Small intestine (tissue), 7 donors: Measurements from ENCODE around the gene TMIE. TPM values are rescaled to one million over a fixed set of nuclear protein-coding genes. Genes with fewer than 3 reads are reported as not detected.

Experiments
- DNase-seq, 2 donors: peaks; one replicate each; pipeline versions ENCODE4 v3.0.0 to v3.0.0-alpha.2; 2013
- FAIRE-seq: peaks from 2 replicates; lab custom pipeline; 2012; peaks lifted over from hg19 to GRCh38; lab: Jason Lieb, UNC
- H3K27ac ChIP-seq, 3 donors: one replicate each; pipeline ENCODE4 v1.5.1; 2013; ENCODE audit warnings: low read length in 2 of 3, mild to moderate bottlenecking in 2 of 3, control low read depth in 1 of 3, inconsistent platforms in 1 of 3, low read depth in 1 of 3, moderate library complexity in 1 of 3
- H3K27me3 ChIP-seq, 3 donors: one replicate each; pipeline ENCODE4 v1.6.1; 2013; ENCODE audit warnings: low read length in 3 of 3, inconsistent platforms in 1 of 3; ENCODE audit not compliant: control insufficient read depth in 3 of 3, insufficient read depth in 3 of 3
- H3K36me3 ChIP-seq, 3 donors: one replicate each; pipeline ENCODE4 v1.6.1; 2013; ENCODE audit warnings: low read length in 3 of 3, inconsistent platforms in 1 of 3, low read depth in 1 of 3, mild to moderate bottlenecking in 1 of 3, moderate library complexity in 1 of 3; ENCODE audit not compliant: control insufficient read depth in 3 of 3, insufficient read depth in 2 of 3
- H3K4me1 ChIP-seq, 3 donors: one replicate each; pipeline ENCODE4 v1.6.1; 2013; ENCODE audit warnings: low read length in 2 of 3, inconsistent platforms in 1 of 3, low read depth in 1 of 3, mild to moderate bottlenecking in 1 of 3, moderate library complexity in 1 of 3; ENCODE audit not compliant: control insufficient read depth in 3 of 3, insufficient read depth in 2 of 3
- H3K4me3 ChIP-seq, 3 donors: one replicate each; pipeline ENCODE4 v1.5.1; 2013; ENCODE audit warnings: low read length in 3 of 3, control low read depth in 1 of 3, inconsistent platforms in 1 of 3, low read depth in 1 of 3, mild to moderate bottlenecking in 1 of 3, moderate library complexity in 1 of 3
- H3K9me3 ChIP-seq, 2 donors: one replicate each; pipeline ENCODE4 v1.6.1; 2013; ENCODE audit warnings: low read depth in 1 of 2, low read length in 1 of 2; ENCODE audit not compliant: control insufficient read depth in 2 of 2, insufficient read depth in 1 of 2
- WGBS, 3 donors: extraction: QIAGEN DNeasy Blood & Tissue Kit; methylation state at CpG; one replicate each; pipeline ENCODE4 v1.1.7; 2013; 5-methylcytosine and 5-hydroxymethylcytosine counted together
- polyA plus RNA-seq, 4 donors: library from polyadenylated mRNA; stranded (reverse) in 3 of 4; unstranded in 1 of 4; fragments of 200-250 nt in 3 of 4; fragments of 120-200 nt in 1 of 4; gene quantifications; one replicate each; pipeline versions ENCODE4 v1.2.1 to v1.2.3, GENCODE V29; 2013
- donor health status: healthy with polysubstance abuse.
- donor health status: control.
- donor health status: control.
- donor health status: Bipolar disorder and iron deficiency.
- donor health status: healthy.

TMIE gene
- polyA plus RNA-seq, 4 donors: 0.22 to 0.70 TPM; not detected in 2

DNA sequence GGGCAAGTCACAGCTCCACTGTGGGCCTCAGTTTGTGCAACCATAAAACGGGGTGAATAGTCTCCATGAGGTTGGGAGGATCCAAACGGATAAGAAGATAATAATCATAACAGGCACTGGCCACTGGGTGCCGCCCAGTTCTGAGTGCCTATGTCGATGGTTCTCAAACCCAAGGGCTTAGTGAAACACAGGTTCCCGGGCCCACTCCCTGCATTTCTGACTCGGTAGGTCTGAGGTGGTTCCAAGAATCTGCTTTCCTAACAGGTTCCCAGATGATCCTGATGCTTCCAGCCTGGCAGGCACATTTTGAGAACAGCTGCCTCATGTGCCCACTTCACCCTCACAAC, 28.9 kb upstream of the TMIE start:
- Histone ChIP-seq H3K27me3 (no peaks in the 10 kb centered on the region), H3K36me3 (peaks cover 0 to 65% (median 0%) of the 10 kb centered on the region in 3 donors), H3K4me1 (peaks cover 0 to 29% (median 0%) of the 10 kb centered on the region in 3 donors), H3K27ac (peak overlapping the region in 1 of 3 donors; percentile 57), H3K9me3 (no peaks in the 10 kb centered on the region), H3K4me3 (no peak overlapping the region)
- FAIRE-seq (no peak), DNase-seq (no peak)
- WGBS, 3 donors: 86 to 90% (median 87%) methylated on average over 6 of the region's 6 CpGs

DNA sequence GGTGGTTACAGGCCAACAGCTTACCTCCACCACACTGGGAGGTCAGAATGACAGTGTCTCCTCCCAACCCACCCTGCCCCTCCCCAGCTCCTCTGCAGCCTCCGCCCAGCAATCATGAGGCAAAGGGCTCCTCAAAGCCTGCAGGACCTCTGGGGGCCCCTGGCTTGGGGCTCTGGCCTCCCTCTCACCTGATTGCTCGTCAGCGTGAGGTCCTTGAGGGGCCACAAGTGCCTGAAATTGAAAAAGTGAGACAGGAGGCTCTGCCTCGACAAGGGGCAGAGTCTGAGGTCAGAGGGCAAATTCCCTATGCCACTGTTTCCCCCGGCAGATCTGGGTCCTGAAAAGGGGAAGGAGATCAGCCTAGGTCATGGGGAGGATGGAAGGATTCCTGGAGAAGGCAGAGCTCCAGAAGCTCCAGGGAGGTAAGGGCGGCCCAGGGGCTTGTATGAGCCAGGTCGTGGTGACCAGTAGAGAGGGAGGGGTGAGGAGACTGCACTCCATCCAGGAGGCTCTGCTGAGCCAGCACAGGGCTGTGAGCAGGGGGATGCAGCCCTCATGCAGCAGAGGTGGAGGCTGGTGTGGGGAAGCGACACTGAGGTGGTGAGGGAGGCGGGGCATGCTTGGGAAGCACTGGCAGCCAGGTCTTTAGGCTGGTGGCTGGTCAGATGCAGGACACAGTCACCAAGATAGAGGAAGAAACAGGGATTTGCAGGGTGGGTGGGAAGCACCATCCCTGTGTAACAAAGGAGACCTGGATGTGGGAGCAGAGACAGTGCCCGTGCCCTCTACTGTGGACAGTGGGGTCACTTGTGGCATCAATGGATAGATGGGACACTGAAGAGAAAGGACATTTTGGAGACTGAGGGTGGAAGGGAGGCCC, 27.8 kb upstream of the TMIE start:
- WGBS, 3 donors: 77 to 82% (median 82%) methylated on average over 10 of the region's 10 CpGs
- peak in 1 of 2 donors; percentile 77 for DNase-seq

DNA sequence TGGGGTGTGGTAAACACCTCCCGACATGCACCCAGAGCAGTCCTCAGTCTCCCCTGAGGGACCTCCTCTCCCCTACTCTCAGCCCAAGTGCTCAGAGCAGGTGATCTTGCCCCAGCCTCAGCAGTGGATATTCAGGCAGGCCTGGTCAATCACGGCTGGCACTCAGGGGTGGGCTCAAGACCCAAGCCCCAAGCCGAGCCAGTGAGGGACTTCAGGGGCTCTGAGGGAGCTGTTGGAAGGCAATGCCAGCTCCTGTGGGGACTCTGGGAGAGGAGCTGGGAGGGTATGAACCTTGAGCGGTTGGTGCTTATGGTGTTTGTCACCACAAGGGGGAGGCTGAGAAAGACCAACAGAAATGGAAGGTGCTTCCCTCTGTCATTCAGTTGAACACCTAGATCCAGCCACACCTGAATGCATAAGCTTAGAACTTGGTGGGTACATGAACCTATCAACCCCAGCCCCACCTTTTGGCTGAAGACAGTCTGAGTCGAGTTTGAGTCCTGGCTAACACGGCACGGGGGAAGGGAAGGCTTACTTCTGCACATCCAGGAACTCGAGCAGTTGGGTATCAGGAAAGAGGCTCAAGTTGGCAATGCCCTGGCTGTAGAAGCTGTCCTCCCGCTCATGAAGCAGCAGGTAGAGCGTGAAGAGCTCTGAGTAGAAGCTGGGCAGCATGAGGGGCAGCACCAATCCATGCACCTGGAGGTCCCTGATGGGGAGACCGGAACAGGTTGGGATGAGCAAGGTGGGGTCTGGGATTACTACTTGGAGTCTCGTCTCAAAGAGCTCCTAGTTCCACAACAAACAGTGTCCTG, 27.0 kb upstream of the TMIE start:
- Histone ChIP-seq H3K27me3 (no peaks in the 10 kb centered on the region), H3K27ac (peak overlapping the region in 1 of 3 donors; percentile 67), H3K4me1 (peaks cover 0 to 22% (median 0%) of the 10 kb centered on the region in 3 donors), H3K36me3 (peaks cover 0 to 78% (median 0%) of the 10 kb centered on the region in 3 donors), H3K4me3 (no peak overlapping the region), H3K9me3 (no peaks in the 10 kb centered on the region)
- FAIRE-seq (no peak), DNase-seq (no peak)
- WGBS, 3 donors: 92 to 95% (median 92%) methylated on average over 12 of the region's 12 CpGs

More for the DNA sequence above, 27.8 kb upstream of the TMIE start:
- Histone ChIP-seq H3K4me3 (no peak overlapping the region), H3K9me3 (no peaks in the 10 kb centered on the region), H3K4me1 (peaks cover 0 to 25% (median 0%) of the 10 kb centered on the region in 3 donors), H3K27me3 (no peaks in the 10 kb centered on the region), H3K36me3 (peaks cover 0 to 72% (median 0%) of the 10 kb centered on the region in 3 donors), H3K27ac (peak overlapping the region in 1 of 3 donors; percentile 67)
- FAIRE-seq: no peak

DNA sequence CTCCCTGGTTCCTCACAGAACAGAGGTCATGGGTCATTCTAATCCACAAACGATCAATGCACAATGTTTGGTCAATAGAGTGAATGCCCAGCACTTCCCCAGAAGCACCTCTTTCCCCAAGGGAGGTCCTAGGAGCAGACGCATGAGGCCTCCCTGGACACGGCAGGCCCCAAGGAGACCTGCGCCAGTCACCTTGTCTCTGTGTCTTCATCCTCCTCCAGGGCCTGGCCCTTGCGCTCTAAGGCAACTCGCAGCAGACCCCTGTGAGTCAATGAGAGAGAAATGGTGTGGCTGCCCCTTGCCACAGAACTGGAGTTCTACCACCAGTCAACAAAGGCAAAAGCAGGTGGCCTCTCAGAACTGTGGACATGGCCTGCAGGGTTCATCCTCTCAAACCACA, 25.8 kb upstream of the TMIE start:
- Histone ChIP-seq H3K9me3 (no peaks in the 10 kb centered on the region), H3K4me1 (peaks cover 0 to 22% (median 0%) of the 10 kb centered on the region in 3 donors), H3K4me3 (no peak overlapping the region), H3K36me3 (peaks cover 0 to 86% (median 0%) of the 10 kb centered on the region in 3 donors), H3K27me3 (no peaks in the 10 kb centered on the region), H3K27ac (no peak overlapping the region)
- no peak for DNase-seq
- FAIRE-seq: no peak
- 88 to 95% (median 92%) methylated on average over 6 of the region's 6 CpGs for WGBS, 3 donors

DNA sequence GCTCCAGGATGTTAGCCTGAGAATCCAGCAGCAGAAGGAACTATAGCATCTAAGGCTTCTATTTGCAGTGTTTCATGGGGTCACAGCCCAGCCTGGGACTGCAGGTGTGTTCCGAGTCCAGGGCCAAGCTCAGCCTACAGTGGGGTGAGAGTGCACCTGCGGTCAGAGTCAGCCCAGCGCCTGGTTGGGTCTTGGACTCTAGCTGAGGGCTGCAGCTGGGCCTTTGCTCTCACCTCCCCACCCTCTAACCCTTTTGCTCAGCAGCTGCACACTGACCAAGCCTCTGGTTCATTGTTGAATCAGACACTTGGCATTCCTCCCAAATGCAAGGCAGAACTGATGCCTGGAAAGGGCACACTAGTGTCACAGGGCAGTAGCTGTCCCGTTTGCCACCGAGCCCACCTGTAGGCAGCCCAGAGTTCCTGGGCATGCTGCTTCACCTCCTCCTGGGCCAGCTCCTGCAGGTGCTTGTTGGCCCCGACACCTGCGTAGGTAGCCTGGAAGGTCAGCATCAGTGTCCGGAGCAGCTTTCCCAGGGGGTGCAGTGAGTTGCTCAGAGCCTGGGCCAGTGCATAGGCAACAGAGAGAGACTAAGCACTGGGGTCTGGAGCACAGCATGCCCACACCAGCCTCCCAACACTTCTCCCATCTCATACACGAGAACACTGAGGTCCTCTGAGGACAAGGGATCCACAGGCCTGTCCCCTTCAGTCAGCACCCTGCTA, 25.2 kb upstream of the TMIE start:
- Histone ChIP-seq H3K9me3 (no peaks in the 10 kb centered on the region), H3K36me3 (peaks cover 0 to 86% (median 0%) of the 10 kb centered on the region in 3 donors), H3K4me3 (no peak overlapping the region), H3K27me3 (no peaks in the 10 kb centered on the region), H3K4me1 (peaks cover 0 to 22% (median 0%) of the 10 kb centered on the region in 3 donors), H3K27ac (no peak overlapping the region)
- FAIRE-seq: no peak
- WGBS, 3 donors: 63 to 83% (median 79%) methylated on average over 9 of the region's 9 CpGs
- DNase-seq: no peak

- FAIRE-seq (no peak), DNase-seq (no peak)
- Histone ChIP-seq H3K36me3 (peaks cover 0 to 86% (median 0%) of the 10 kb centered on the region in 3 donors), H3K9me3 (no peaks in the 10 kb centered on the region), H3K4me3 (no peak overlapping the region), H3K27me3 (no peaks in the 10 kb centered on the region), H3K4me1 (peaks cover 0 to 22% (median 0%) of the 10 kb centered on the region in 3 donors), H3K27ac (peak overlapping the region in 2 of 3 donors; percentile 17 to 57)
- 73 to 87% (median 83%) methylated on average over 16 of the region's 16 CpGs for WGBS, 3 donors
Observed at GRCh38 chr3:46676601-46677410, 24.4 kb upstream of the TMIE start.

DNA sequence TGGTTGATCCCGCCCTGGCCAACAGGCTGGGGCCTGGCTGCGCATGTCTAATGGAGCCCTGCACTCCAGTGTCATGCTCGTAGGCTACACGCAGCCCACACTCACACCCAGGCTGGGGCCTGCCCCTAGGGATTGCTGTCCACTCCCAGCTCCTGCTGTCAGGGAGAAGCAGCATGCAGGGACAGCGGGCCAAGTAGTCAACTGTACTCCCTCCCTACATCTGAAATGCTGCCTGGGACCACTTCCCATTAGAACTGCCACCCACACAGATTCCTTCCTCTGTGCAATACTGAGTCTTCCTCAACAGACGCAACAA, 23.8 kb upstream of the TMIE start:
- Histone ChIP-seq H3K36me3 (peaks cover 0 to 86% (median 0%) of the 10 kb centered on the region in 3 donors), H3K27ac (no peak overlapping the region), H3K4me1 (peaks cover 0 to 18% (median 0%) of the 10 kb centered on the region in 3 donors), H3K9me3 (no peaks in the 10 kb centered on the region), H3K4me3 (no peak overlapping the region), H3K27me3 (no peaks in the 10 kb centered on the region)
- DNase-seq (no peak), FAIRE-seq (no peak)
- 61 to 94% (median 87%) methylated on average over 6 of the region's 6 CpGs for WGBS, 3 donors
